SIG-M5 treated with dmso at 0.1 percent for 504 hours (cell line): ENCODE data around the gene MON2.

Experiments
- DNase-seq: peaks from one replicate; lab custom pipeline; 2025; ENCODE audit not compliant: unreplicated experiment; lab: John Stamatoyannopoulos, UW

The MON2 gene

DNA sequence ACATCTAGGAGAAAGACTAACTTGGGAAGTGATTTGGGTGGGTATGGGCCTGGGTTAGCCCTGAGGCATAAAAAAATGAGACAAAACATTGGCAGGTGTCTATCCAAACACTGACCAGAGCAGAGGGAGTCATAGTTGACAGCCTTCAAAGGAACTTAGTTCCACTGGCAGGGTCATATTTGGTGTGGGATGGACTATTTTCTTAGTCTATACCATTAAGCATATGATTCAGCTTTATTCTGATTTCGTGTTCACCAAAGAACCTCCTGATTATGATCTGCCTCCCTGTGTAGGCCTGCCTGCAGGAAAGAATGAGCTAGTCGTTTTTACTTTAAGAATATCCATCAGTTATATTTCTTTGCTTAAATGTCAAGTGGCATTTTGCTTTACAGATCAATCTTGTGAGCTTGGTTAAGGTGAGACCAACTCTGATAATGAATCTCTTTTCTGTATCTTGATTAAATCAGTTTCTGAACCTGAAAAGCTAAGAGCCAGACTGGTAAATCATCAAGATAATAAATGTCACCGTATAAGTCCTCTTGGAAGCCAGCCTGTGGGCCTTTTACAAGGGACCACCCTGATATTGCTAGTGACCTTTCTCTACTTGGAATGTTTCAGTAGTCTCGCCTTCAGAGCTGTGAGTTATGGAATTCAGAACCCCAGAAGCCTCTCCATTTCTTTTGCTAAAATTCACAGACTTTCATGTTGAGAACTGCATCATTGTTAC lies 182.9 kb downstream of the MON2 start:
- no peak for DNase-seq
